ENCODE data around the gene EHD1.
"Not testable (repeated sequence)": the region's sequence is repeated elsewhere in the genome, so short reads cannot be mapped to it uniquely, and the experiment has no call there.

EHD1 gene

DNA sequence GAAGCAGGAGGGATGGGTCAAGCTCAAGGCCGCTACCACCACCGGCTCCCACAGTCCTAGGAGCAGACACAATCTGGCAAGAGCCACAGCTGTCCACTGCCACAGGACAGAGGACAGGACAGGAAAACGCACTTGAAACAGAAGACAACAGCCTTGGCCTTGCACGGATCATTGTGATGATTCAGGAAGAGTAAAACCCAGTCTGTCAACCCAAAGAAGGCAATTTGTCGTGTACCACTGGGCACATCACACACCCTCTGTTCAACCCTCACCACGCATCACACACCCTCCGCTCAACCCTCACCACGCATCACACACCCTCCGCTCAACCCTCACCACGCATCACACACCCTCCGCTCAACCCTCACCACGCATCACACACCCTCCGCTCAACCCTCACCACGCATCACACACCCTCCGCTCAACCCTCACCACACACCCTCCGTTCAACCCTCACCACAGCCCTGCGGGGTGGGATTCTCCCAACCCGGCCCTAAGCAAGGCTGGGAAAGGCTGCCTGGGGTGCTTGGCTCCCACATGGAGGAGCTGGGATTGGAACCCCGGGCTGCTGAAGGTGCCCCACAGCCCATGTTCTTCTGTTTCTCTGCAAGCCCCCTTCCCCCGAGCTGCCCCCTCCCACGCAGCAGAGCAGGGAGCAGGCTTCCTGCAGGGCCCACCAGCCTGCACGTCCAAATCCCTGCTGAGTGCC, 22.7 kb downstream of the EHD1 start:
- no peak for DNase-seq

DNA sequence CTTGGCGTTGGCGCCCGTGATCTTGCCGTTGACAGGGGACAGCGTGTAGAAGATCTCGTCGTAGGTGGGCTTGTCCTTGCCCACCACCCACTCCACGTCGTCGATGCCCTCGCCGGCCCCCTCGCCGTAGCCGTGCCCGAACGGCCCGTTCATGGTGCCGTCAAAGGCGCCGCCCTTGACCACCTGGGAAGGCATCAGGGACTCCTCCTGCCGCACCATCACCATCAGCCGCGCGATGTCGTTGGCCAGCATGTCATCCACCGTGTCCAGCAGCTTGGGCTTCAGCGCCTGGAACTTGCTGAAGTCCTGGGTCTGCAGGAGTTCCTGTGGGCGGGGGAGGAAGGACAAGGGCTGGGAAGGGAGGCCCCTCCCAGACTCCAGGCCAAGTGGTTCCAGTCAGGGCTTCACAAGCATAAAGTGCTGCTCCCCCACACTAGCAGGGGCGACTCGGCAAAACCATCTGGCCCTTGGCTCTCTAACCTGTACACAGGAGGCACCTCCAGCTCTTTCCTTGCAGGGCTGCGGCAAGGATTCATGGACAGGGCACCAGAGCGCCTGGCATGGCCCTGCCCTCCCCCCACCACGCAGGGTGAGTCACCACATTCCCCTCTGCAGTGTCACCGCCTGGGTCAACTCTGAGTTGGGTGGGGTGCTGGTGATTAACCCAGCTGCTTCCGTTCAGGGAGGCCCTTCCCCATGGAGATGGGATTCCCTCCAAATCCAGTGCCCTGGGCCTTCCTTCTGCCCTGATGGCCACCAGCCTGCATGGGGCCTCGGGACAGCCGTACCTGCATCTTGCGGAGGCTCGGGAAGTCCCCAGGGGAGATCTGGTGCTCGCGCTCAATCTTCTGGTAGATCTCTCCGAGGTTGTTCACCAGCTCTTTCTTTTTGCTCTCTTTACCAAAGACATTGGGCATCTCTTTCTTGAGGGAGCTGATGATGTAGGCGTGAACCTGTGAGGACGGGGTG, 23.6 kb downstream of the EHD1 start:
- peak; percentile 68 for DNase-seq

DNA sequence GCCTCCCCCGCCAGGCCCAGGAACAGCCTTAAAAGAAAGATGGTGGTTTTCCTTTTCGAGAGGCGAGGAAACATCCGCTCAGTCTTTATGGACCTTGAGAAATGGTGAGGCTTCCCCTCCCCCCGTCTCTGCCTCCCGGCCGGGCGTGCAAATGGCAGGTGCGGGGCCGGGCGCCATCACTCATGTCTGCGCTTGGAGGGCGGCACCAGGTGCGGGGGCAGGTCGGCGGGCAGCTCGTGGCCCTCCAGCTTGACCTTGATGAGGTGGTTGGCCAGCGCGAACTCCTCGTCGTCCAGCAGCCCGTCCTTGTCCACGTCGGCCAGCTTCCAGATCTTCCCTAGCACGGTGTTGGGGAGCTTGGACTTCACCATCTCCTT, 24.3 kb downstream of the EHD1 start:
- DNase-seq, result no peak

DNA sequence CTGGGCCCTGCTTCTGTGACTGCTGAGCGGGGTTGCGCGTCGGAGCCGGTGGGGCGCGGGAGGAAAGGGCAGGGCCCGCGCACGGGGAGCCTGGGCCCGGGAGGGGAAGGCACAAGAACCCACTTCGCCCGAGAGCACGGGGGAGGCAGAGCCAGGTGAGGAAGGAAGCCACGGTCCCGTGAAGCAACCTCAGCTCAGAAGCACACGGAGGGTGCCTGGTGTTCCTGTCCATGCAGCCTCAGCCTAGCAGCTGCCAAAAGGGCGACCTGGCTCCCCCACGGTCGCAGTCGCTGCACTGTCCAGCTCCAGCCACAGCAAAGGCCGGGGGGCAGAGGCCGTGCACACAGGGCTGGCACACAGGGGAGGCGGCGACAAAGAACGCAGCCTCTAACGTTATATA, 24.7 kb downstream of the EHD1 start:
- no peak for DNase-seq

DNA sequence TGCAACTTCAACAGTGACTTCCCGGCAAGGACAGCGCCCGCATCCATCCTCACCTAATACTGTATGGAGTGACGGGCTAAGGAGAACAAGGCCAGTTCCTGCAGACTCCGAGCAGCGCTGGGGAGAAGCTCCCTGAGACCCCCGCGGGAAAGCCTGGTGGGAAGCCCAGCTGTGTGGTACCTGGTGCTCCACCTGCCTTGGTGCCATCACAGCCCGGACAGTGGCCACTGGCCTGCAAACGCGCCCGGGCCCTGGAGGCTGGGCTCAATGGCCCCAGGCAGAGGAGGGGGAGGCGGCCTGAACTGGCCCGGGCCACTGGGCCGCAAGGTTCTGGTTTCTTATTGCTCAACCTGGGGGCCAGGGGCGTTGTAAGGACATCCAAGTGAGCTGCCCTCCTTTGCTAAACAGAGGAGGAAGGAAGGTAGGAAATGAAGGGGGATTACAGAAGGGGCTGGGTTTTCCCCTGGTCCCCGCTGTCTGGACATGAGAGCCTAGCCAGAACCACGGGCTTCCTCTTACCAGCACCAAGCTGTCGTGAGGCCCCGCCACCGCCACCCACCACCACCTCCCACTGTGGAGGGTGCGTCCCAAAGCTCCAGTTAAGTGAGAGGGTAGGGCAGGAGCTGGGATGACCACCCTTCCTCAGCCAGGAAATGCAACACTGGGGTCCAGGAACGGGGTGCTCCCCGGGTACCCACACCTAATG, 25.5 kb downstream of the EHD1 start:
- DNase-seq, result no peak

DNA sequence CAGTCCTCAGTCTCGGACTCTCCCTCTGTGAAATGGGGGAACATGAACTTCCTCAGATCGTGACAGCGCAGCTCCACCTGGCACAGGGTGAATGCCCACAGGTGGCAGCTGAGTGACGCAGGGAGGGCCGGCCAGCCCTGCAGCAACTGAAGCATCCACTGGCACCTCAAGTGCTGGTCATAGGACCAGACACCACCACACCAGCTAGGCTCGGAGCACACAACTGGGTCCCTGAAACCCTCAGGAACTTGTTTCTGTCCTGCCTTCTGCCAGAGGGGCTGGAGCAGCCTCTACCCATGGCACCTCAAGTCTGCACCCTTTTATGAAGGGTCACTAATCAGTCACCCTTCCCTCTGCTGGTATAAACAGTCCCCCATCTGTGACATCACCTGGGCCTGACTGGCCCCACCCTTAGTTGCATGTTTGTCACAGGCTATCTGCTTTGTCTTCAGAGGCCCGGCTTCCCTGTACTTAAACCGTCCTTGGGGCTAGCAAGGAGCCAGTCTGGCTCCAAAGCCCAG, 26.5 kb downstream of the EHD1 start:
- no peak for DNase-seq

DNA sequence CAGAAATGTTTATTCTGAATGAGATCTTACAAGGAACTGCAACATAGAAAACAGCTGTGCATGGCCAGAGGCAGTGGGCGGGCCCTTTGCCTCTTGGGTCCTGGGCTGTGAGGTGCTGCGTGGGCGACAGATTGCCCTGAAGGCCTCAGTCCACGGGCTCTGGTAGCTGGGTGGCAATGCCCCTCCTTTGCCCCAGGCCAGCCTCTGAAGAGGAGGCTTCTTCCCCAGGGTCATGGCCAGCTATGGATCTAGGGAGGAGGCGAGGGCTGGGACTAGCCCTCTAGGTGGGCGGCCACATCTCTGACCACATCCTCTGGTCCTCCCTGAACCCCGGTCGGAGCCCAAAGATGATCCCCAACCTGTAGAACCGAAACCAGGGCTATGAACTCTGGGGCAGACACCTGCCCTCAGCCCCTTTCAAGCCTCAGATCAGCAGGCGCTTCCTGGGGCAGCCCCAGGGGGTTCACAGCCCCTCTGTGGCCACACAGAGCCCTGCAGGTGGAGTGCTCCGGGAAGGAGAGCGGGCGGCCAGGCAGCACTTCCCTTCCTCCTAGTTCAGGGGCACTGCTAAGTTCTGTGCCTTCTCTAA, 27.3 kb downstream of the EHD1 start:
- DNase-seq, result peak; percentile 76

DNA sequence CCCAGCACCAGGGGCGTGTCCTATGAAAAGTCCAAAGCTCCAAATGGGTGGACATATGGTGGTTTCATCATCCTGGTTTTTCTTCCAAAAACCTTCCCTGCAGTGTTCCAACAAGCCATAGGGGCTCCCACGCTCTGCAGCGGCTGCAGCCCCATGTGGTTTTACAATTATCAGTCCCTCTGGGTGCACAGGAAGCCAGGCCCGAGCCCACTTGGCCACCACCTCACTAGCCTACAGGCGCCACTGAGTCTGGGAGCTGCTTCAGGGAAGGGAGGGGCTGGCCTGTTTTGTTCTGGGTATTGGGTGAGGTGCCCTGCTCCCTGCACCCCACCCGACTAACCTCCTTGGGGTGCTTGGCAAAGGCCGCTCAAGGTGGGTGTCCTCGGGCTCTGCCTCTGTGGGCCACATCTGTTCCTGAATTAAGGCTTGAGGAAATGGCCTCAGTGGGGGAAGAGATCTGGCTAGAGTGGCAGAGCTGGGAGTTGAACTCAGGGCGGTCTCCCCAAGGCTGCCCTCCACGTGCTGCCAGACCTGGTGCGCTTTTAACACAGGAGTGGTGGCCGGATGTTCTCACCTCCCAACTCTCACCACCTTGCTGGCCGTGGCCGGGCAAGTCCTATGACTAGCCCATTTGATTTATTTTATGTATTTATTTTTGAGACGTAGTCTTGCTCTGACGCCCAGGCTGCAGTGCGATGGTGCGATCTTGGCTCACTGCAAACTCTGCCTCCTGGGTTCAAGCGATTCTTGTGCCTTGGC, 28.6 kb downstream of the EHD1 start:
- no peak for DNase-seq

DNA sequence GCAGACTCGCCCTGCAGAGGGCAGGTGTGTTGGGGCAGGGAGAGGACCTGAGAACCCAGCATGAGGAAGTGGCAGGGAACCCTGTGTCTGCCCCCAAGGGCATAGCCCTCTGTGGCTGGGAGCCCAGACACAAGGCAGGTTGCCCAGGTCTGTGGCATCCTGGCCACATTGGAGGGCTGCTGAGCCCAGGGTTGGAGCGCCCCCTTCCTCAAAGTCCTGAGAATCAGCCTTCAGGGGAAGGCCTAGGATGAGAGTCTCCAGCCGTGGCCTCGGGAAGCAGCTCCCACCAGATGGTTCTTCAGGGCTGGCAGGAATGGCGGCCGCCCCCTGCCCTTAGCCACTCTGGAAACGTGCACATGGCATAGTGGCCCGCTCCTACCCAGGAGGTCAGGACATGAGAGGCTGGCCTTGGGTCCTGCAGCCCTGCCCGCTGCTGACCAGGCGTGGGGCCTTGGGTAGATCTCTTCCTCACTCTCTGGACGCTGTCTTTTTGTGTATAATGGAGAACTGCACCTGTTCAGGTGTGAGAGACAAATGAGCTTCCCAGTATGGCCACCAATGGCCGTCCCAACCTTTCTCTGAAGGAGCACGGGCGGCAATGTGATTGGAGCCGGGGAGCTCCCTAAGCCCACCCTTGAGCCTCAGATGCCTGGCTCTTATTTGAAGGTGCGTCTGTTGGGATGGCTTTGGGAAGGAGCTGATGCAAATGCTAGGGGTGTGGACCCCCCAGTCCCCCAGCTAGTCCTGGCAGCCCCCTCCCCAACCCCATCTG, 29.4 kb downstream of the EHD1 start:
- DNase-seq, result peak; percentile 36

DNA sequence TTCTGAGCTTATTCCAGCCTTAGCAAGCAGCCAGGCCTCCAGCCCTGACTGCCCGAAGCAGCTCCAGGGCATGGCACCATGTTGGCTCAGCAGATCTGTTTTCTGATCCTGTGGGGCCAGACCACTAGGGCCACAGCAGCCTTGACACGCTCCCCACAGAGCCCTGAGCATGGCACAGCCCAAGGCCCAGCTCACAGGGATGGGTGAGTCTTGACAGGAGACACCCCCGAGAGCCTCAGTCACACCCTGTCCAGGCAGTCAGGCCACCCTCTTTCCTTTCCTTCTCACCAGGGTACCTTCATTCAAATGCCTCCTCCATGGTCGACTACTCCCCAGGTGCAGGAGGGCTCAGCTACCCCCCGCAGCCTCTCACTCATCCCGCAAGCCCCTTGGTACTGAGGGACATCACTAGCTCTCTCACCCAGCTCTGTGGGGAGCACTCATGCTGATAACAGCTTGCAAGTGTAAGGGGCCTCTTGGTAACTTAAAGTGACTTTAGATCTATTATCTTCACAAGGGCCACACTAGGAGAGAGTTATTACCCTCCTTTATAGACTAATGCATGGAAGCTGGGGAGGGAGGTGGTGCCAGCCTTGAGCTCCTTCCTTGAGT, 30.1 kb downstream of the EHD1 start:
- DNase-seq, result no peak

DNA sequence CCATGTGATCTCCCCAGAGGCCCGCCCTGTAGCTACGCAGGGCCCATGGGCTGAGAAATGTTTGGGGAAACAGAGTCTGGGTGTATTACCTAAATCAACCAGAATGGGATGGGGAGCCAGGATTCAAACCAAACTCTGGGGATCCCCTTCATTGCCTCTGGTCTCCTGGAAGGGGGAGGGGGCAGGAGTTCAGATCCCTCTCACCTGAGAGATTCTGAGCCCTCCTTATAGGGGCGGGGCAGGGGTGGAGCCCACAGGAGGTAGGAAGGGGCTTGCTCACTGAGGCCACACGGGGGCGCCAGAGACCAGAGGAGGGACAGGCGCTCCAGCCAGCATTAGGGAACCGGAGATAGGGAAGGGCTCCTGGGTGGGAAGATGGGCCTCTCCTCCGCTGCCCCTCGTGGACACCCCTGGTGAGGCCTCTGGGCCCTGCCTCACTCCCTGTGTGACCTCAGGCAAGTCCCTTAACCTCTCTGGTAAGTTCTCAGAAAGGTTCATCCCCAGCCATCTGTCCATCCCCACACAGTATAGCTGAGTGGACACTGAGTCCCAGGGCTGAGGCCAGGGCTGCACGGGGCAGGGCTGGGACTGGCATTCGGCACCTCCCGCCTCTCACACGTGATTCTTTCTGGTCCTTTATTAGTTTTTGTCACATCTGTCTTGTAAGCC, 31.3 kb downstream of the EHD1 start:
- DNase-seq, result peak; percentile 96

DNA sequence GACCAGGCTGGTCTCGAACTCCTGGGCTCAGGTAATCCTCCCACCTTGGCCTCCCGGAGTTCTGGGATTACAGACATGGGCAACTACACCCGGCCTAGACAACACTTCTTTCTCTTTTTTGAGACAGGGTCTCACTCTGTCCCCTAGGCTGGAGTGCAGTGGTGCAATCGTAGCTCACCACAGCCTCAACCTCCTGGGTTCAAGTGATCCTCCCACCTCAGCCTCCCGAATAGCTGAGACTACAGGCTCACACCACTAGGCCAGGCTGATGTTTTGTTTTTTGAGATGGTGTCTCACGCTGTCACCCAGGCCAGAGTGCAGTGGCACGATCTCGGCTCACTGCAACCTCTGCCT, 32.7 kb downstream of the EHD1 start:
- DNase-seq, result not testable (repeated sequence)

DNA sequence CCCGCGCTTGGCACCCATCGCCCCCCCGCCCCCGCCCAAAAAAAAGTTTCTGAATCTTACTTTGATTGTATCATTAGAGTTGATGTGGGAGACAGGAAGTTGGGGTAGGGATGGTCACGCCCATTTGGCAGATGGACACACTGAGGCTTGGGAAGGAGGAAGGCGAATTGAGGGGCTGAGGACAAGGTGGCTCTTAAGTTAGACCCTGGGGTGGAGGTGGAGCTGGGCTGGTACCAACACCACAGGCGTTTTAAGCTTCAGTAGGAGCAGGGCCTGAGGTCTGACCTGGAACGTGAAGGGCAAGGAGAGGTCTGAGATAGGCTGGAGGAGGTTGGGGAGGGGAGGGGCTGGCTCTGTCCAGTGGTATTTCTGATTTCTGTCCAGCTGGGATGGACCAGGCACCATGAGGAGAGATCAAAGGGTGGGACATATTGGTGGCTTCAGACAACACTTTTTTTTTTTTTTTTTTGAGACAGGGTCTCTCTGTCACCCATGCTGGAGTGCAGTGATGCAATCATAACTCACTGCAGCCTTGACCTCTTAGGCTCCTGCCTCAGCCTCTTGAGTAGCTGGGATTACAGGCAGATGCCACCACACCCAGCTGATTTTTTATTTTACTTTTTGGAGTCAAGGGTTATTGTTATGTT, 33.2 kb downstream of the EHD1 start:
- no peak for DNase-seq

DNA sequence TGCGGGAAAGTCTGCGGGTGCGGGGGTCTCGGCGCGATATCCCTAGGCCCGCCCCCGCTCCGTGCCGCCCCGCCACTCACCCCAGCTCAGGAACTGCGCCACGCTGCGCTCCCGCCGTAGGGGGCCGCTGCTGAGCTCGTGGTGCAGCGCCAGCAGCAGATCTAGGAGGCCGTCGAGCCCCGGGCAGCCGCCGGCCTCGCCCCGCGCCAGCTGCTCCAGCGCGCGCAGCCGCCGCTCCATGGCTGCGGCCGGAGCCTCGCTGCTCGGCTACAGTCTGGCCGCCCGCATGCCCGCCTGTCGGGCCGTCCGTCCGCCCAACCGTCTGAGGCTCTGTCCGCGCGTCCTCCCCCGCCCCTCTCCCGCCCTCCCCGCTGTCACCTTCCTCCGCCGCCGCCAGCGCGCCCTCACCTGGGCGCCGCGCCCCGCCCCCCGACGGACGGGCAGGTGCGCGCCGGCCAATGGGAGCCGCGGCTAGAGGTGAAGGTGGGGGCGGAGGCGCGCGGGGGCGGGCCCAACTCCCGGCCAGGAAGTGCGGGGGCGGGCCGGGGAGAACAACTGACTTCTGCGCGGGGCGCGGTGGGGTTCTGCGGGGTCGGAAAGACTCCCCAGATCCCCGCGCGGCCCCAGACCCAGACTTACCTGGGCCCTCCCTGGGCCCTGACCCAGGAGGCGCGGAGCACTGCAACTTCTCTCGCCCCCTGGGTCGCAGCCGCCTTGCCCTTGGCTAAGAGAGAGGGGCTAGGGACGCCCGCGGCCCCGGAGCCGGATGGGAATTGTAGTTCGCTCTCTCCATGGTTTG, 33.9 kb downstream of the EHD1 start, which contains the start of gene CDC42BPG:
Gene CDC42BPG (minus strand): TSS at position 324 of the 799 bp plus-strand sequence. CDS start 84 bp downstream, at position 240.
- peak; percentile 75 for DNase-seq

DNA sequence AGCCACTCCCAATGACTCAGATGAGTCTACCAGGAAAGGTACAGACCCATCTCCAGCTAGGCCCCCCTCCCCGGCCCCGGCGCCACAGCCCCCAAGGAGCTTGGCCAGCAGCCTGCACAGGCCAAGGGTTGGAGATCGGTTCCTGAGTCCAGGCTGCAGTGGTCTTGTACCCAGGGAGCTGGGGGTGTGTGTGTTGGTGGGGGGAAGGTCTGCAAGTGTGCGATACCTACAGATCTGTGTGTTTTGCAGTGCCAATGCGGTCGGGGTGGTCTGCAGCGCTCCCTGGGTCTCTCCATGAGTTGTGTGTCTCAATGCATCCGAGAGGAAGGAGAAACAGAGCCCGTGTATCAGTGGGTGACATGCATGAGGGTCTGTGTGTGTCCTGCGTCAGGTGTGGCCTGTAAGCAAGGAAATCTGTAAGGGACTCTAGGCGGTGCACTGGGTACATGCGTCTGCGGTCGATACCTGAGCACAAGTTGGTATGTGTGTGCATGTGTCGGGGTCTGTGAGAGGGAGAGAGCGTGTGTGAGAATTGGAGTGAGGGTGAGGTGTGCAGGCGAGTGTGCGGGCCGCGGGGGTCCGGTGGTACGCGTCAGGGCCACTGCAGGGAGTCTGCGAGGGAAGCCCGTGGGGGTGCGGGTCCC, 34.6 kb downstream of the EHD1 start:
- no peak for DNase-seq

DNA sequence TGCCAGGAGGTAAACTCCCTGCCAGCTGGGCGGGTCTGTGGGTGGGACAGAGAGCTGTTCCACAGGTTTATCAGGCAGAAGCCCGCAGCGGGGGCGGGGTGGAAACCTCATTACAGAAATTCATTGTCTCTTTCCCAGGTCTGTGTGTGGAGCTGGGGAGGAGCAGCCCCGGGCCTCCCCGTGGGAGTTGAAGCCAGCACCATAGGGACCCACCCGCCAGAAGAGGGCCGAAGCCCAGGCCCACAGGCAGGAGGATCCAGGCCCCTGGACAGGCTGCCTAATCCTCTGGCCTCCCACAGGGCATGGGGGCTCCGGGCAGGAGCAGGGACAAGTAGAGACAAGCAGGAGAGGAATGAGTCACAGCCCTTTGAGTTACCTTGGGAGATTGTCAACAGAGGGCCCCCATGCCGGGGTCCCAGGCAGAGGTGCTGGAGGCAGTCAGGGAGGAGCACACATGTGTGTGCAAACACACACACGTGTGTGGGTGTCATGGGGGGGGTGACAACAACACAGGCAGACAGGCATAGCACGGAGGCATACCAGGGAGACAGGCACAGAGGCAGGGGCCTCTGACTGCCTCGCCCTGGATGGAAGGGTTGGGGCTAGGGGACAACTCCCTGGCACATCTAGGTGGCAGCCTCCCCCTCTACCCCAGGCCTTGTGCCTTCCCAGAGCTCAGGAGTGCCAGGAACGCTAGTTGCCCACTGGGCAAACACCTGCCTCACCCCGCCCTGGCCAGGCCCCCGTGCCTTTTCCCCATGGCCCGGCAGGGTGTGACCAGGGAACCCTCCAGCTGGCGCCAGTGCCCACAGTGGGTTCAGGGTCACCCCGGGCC, 35.4 kb downstream of the EHD1 start:
- no peak for DNase-seq

DNA sequence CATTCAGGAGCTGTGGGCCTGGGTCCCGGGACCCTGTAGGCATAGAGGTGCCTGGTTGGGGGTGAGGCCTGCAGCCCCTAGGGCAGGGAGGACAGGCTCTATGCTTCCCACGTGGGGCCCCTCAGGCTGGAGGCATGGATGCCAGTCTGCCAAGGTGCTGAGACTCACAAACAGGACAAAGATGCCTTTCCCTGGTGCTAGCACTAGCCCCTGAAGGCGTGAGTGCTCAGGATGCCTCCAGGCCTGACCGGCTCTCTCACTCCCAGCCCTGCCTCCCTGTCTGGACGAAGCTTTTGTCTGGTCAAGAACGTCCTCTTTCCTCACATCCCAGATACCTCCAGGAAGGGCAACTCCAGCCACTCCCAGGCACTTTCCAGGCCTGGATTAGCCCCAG, 36.1 kb downstream of the EHD1 start:
- DNase-seq, result no peak
